ENCODE measurements around the gene ARHGEF17. TPM values are rescaled to one million over a fixed set of nuclear protein-coding genes. Genes with fewer than 3 reads are reported as not detected.
A peak's percentile ranks its signal among the peaks of the same experiment; 100 is the strongest.
"Not testable (repeated sequence)": the region's sequence is repeated elsewhere in the genome, so short reads cannot be mapped to it uniquely, and the experiment has no call there.

ARHGEF17 gene
- total RNA-seq, 1 donor from 2014 or later, result 77.0 TPM

DNA sequence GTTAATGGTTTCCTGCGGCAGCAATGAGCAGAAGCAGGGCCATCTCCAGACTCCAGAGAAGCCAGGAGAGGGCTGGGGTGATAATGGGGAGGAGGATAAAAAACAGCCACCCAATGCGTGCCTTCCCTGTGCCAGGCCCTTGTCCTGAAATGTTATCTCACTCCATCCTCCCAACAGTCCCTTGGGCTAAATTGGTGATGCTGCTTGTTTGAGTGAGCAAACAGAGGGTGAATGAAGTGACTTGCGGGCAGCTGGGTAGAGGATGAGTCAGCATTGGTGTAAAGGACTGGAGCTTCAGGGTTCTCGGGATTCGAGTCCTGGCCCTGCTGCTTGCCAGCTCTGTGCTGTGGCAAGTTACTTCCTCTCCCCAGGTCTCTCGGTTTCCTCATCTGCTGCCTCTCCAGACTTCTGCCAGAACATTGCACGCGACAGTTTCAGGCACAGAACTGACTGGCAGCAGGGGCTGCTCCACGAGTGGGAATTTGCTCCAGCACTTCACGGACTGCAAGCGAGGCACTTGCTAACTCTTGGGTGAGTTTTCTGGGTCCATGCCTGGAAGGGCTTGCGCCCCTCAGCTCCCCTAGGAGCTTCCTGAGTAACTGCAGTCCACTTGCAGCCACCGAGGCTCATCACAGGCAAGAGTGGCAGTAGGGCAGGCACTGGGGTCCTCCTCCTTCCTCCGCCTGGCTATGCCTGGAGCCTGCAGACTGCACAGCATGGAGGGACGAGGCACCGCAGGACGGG is 36.0 kb upstream of the ARHGEF17 start, which contains the start of gene P2RY6:
Gene P2RY6, plus strand, starts transcription at position 403 of the 744 bp plus-strand sequence. CDS start 24,181 bp downstream, outside the sequence.
- H3K4me3 Mint-ChIP-seq (ENCODE audit: low read depth), result no peak within 1 kb of the TSS
- no peak for TF ChIP-seq CTCF (IDR thresholded peaks at IDR 0.05; ENCODE audit: unreplicated experiment)
- peak within 1 kb of the TSS; percentile 42 for H3K27ac Mint-ChIP-seq
- no peaks in the 10 kb centered on the region for H3K9me3 Mint-ChIP-seq (ENCODE audit: low read depth)
- DNase-seq (ENCODE audit: low spot score, unreplicated experiment), result no peak
- H3K36me3 Mint-ChIP-seq (ENCODE audit: insufficient read depth), result no peaks in the 10 kb centered on the region
- peaks cover 17% of the 10 kb centered on the region for H3K4me1 Mint-ChIP-seq (ENCODE audit: low read depth)
- H3K27me3 Mint-ChIP-seq, result peaks cover 38% of the 10 kb centered on the region

GRCh38 chr11:73272680-73273038 is 35.4 kb upstream of the ARHGEF17 start:
- peaks cover 32% of the 10 kb centered on the region for H3K27me3 Mint-ChIP-seq
- no peaks in the 10 kb centered on the region for H3K36me3 Mint-ChIP-seq (ENCODE audit: insufficient read depth)
- H3K4me1 Mint-ChIP-seq (ENCODE audit: low read depth), result peaks cover 17% of the 10 kb centered on the region
- no peak for DNase-seq (ENCODE audit: low spot score, unreplicated experiment)
- TF ChIP-seq CTCF (IDR thresholded peaks at IDR 0.05; ENCODE audit: unreplicated experiment), result no peak
- H3K4me3 Mint-ChIP-seq (ENCODE audit: low read depth), result no peak overlapping the region
- no peak overlapping the region for H3K27ac Mint-ChIP-seq
- H3K9me3 Mint-ChIP-seq (ENCODE audit: low read depth), result no peaks in the 10 kb centered on the region

DNA sequence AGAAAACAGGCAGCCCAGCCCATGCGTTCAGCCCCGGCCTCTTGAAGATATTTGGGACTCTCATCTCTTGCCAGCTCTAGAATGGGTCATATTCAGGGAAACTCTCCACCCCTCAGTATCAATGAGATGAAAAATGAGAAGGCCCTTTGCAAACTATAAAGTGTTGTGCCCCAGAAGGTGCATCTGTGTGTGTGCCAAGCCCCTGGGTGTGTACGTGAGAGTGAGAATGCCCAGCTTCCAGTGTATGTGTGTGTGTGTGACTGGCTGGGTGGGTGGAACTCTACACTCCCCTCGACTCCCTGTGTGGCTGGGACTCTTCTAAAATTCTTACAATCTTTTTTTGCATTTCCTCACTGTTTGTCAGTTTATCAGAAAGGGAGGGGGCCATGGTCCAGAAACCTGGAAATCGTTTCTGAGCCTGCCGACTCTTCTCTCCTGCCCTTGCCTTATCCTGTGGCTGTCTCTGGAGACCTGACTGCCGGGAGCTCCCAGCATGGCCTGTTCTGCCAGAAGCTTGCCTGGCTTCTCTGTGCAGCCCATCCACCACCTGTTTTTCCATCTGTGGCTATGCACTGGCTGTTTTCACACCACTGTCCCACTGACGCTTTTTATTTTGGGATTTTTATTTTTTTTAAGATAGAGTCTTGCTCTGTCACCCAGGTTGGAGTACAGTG is 34.7 kb upstream of the ARHGEF17 start:
- no peak overlapping the region for H3K27ac Mint-ChIP-seq

DNA sequence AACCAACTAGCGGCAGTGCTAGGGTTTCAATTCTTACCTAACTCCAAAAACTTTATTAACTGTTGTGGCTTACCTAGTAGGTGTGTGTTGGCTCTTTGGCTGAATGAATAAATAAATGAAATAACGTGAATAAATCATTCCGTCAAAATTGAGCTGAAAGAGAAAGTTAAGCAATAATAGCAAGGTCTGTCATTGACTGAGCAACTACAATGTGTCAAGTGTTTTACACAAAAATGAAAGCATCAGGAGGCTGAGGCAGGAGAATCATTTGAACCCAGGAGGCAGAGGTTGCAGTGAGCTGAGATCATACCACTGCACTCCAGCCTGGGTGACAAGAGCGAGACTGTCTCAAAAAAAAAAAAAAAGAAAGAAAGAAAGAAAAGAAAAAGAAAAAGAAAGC is 33.9 kb upstream of the ARHGEF17 start:
- not testable (repeated sequence) for DNase-seq (ENCODE audit: low spot score, unreplicated experiment); H3K27ac Mint-ChIP-seq; H3K9me3 Mint-ChIP-seq (ENCODE audit: low read depth); H3K4me3 Mint-ChIP-seq (ENCODE audit: low read depth); H3K36me3 Mint-ChIP-seq (ENCODE audit: insufficient read depth)
- Mint-ChIP-seq H3K27me3 (peaks cover 23% of the 10 kb centered on the region), H3K4me1 (ENCODE audit: low read depth) (peaks cover 17% of the 10 kb centered on the region)

More for the DNA sequence above, 34.7 kb upstream of the ARHGEF17 start:
- H3K4me3 Mint-ChIP-seq (ENCODE audit: low read depth), result no peak overlapping the region
- H3K36me3 Mint-ChIP-seq (ENCODE audit: insufficient read depth), result no peaks in the 10 kb centered on the region
- peaks cover 17% of the 10 kb centered on the region for H3K4me1 Mint-ChIP-seq (ENCODE audit: low read depth)
- H3K9me3 Mint-ChIP-seq (ENCODE audit: low read depth), result no peaks in the 10 kb centered on the region
- no peak for DNase-seq (ENCODE audit: low spot score, unreplicated experiment)
- H3K27me3 Mint-ChIP-seq, result peaks cover 25% of the 10 kb centered on the region
- TF ChIP-seq CTCF (IDR thresholded peaks at IDR 0.05; ENCODE audit: unreplicated experiment), result no peak

DNA sequence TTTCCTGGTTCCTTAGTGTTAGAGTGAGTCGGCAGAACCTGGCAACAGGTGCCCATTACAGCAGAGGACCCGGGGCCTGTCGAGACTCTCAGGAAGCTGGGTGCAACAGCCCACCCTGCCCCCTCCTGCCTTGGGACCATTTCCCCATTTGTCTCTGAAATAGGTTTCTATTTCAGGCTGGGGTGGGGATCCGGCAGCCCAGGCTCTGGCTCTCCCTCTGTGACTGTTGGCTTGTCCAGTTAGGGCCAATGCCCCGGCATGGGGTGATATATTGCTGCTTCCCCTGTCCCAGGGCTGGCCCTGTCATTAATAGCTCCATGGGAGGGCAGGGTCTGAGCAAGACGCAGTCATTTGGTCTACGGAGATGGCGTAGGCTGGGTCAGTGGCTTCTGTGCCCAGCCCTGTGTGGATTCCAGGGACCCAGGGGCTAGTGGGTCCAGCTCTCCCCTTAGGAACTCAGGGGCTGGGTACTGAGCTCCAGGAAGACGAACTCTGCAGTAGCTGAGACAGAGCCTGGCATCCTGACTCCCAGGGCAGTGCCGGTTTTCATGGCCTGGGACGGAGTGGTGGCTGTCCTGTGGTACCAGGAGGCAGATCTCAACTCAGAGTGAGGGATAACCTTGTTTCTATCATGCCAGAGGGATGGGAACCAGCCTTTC is 33.2 kb upstream of the ARHGEF17 start:
- no peaks in the 10 kb centered on the region for H3K36me3 Mint-ChIP-seq (ENCODE audit: insufficient read depth)
- H3K9me3 Mint-ChIP-seq (ENCODE audit: low read depth), result no peaks in the 10 kb centered on the region
- H3K27ac Mint-ChIP-seq, result no peak overlapping the region
- peaks cover 13% of the 10 kb centered on the region for H3K4me1 Mint-ChIP-seq (ENCODE audit: low read depth)
- no peak for DNase-seq (ENCODE audit: low spot score, unreplicated experiment)
- no peak overlapping the region for H3K4me3 Mint-ChIP-seq (ENCODE audit: low read depth)
- TF ChIP-seq CTCF (IDR thresholded peaks at IDR 0.05; ENCODE audit: unreplicated experiment), result no peak
- peaks cover 23% of the 10 kb centered on the region for H3K27me3 Mint-ChIP-seq

Data from progenitor cell of endocrine pancreas (in vitro differentiated cells).